Thoracic aorta (tissue), 2 donors: Measurements from ENCODE around the gene UBE2QL1. TPM values are rescaled to one million over a fixed set of nuclear protein-coding genes. Genes with fewer than 3 reads are reported as not detected.

Experiments
- ATAC-seq: fragments of 150-250 bp; one replicate; pipeline ENCODE4 v1.8.0; 2017; ENCODE audit warnings: low read depth; ENCODE audit not compliant: insufficient number of reproducible peaks, low FRiP score
- DNase-seq: peaks from one replicate; pipeline ENCODE4 v3.0.0-alpha.2; 2020; ENCODE audit warnings: low spot score
- H3K27ac ChIP-seq, 2 donors: fragments of 200-600 bp; sonication (generic); 1 replicate in 1 of 2; 2 replicates in 1 of 2; pipeline ENCODE4 v1.5.1; 2016; ENCODE audit warnings: mild to moderate bottlenecking in 2 of 2, moderate library complexity in 2 of 2
- H3K27me3 ChIP-seq: fragments of 200-600 bp; sonication (generic); replicated peaks from 2 replicates; pipeline ENCODE4 v1.6.0; 2016; ENCODE audit warnings: mild to moderate bottlenecking; ENCODE audit not compliant: insufficient read depth
- H3K36me3 ChIP-seq: fragments of 200-600 bp; sonication (generic); one replicate; pipeline ENCODE4 v1.5.1; 2016
- H3K4me1 ChIP-seq, 2 donors: fragments of 200-600 bp; sonication (generic); 1 replicate in 1 of 2; 2 replicates in 1 of 2; pipeline versions ENCODE4 v1.5.1 to v1.6.0; 2016; ENCODE audit warnings: low read depth in 2 of 2, mild to moderate bottlenecking in 1 of 2; ENCODE audit not compliant: control insufficient read depth in 1 of 2
- H3K4me3 ChIP-seq: fragments of 200-600 bp; sonication (generic); 2 replicates; pipeline ENCODE4 v1.5.1; 2016; ENCODE audit warnings: mild to moderate bottlenecking
- H3K9me3 ChIP-seq: fragments of 200-600 bp; sonication (generic); 2 replicates; pipeline ENCODE4 v1.5.1; 2016
- CTCF ChIP-seq: fragments of 200-600 bp; sonication (generic); IDR thresholded peaks from one replicate; pipeline ENCODE4 v1.5.1; 2019; ENCODE audit warnings: antibody characterized with exemption
- total RNA-seq, 2 donors: library from RNA; depleted of rRNA; stranded (reverse); fragments of >200 nt; gene quantifications; one replicate each; pipeline versions ENCODE4 v1.1.0 to v1.2.3, GENCODE V29; 2016

UBE2QL1 gene
- total RNA-seq, 2 donors from 2014 or later: 3.2 to 3.5 TPM

GRCh38 chr5:6410421-6410820 is 38.2 kb upstream of the UBE2QL1 start:
- no peak overlapping the region for H3K4me3 ChIP-seq
- H3K27ac ChIP-seq: no peak overlapping the region
- H3K27me3 ChIP-seq: no peaks in the 10 kb centered on the region
- no peaks in the 10 kb centered on the region for H3K9me3 ChIP-seq
- H3K36me3 ChIP-seq: no peaks in the 10 kb centered on the region
- no peaks in the 10 kb centered on the region for H3K4me1 ChIP-seq
- DNase-seq: no peak
- no peak for TF ChIP-seq CTCF
- no peak for ATAC-seq

- no peaks in the 10 kb centered on the region for H3K36me3 ChIP-seq
- H3K27me3 ChIP-seq: no peaks in the 10 kb centered on the region
- no peak for DNase-seq
- TF ChIP-seq CTCF: no peak
- no peak overlapping the region for H3K27ac ChIP-seq
- H3K9me3 ChIP-seq: no peaks in the 10 kb centered on the region
- no peak overlapping the region for H3K4me3 ChIP-seq
- H3K4me1 ChIP-seq: no peaks in the 10 kb centered on the region
- ATAC-seq: no peak
Observed at GRCh38 chr5:6411141-6411540, 37.5 kb upstream of the UBE2QL1 start.

GRCh38 chr5:6412811-6413210 is 35.8 kb upstream of the UBE2QL1 start:
- Histone ChIP-seq H3K9me3 (no peaks in the 10 kb centered on the region), H3K36me3 (no peaks in the 10 kb centered on the region), H3K4me1 (no peaks in the 10 kb centered on the region), H3K4me3 (no peak overlapping the region), H3K27me3 (no peaks in the 10 kb centered on the region), H3K27ac (no peak overlapping the region)
- TF ChIP-seq CTCF: no peak
- ATAC-seq (no peak), DNase-seq (no peak)

GRCh38 chr5:6417657-6418056 is 31.0 kb upstream of the UBE2QL1 start:
- DNase-seq (no peak), ATAC-seq (no peak)
- no peaks in the 10 kb centered on the region for H3K36me3 ChIP-seq
- H3K27ac ChIP-seq: no peak overlapping the region
- H3K4me3 ChIP-seq: no peak overlapping the region
- no peak for TF ChIP-seq CTCF
- no peaks in the 10 kb centered on the region for H3K27me3 ChIP-seq
- peaks cover 7 to 14% of the 10 kb centered on the region in 2 donors for H3K4me1 ChIP-seq
- H3K9me3 ChIP-seq: no peaks in the 10 kb centered on the region

- peak; percentile 22 for ATAC-seq
- Histone ChIP-seq H3K4me1 (peaks cover 7 to 14% of the 10 kb centered on the region in 2 donors), H3K27ac (no peak overlapping the region), H3K9me3 (no peaks in the 10 kb centered on the region), H3K27me3 (no peaks in the 10 kb centered on the region), H3K4me3 (no peak overlapping the region), H3K36me3 (no peaks in the 10 kb centered on the region)
- TF ChIP-seq CTCF: no peak
- DNase-seq: no peak
Observed at GRCh38 chr5:6418679-6419276, 29.9 kb upstream of the UBE2QL1 start.
